HEK293 (cell line): Measurements from ENCODE around the gene FOXRED2.
"Not testable (repeated sequence)": the region's sequence is repeated elsewhere in the genome, so short reads cannot be mapped to it uniquely, and the experiment has no call there.

Source experiments
- BCL11A ChIP-seq: fragments of 450-650 bp; formaldehyde crosslinking; IDR thresholded peaks from 2 replicates; pipeline ENCODE4 v1.5.1; 2016; ENCODE audit warnings: low read depth, missing biosample characterization, missing genetic modification characterization
- GLI4 ChIP-seq: fragments of 450-650 bp; formaldehyde crosslinking; IDR thresholded peaks from 2 replicates; pipeline ENCODE4 v1.5.1; 2016; ENCODE audit warnings: missing biosample characterization, missing genetic modification characterization
- TRIM28 ChIP-seq: IDR thresholded peaks from 2 replicates; pipeline ENCODE4 v1.6.1; 2011; ENCODE audit warnings: low read length, control low read depth, borderline replicate concordance
- TF ChIP-seq, protein P1 (sequence below): fragments of 450-650 bp; formaldehyde crosslinking; IDR thresholded peaks from 2 replicates; pipeline ENCODE4 v1.5.1; 2016; ENCODE audit warnings: missing biosample characterization, missing genetic modification characterization
- TF ChIP-seq, protein P2 (sequence below): fragments of 450-650 bp; formaldehyde crosslinking; IDR thresholded peaks from 2 replicates; pipeline ENCODE4 v1.5.1; 2016; ENCODE audit warnings: missing biosample characterization, missing genetic modification characterization
- TF ChIP-seq, protein P3 (sequence below): fragments of 450-650 bp; formaldehyde crosslinking; IDR thresholded peaks from 2 replicates; pipeline ENCODE4 v1.5.1; 2016; ENCODE audit warnings: missing biosample characterization, missing genetic modification characterization
- TF ChIP-seq, protein P4 (sequence below): fragments of 450-650 bp; formaldehyde crosslinking; IDR thresholded peaks from 2 replicates; pipeline ENCODE4 v1.5.1; 2017; ENCODE audit warnings: missing biosample characterization, missing genetic modification characterization

DNA sequence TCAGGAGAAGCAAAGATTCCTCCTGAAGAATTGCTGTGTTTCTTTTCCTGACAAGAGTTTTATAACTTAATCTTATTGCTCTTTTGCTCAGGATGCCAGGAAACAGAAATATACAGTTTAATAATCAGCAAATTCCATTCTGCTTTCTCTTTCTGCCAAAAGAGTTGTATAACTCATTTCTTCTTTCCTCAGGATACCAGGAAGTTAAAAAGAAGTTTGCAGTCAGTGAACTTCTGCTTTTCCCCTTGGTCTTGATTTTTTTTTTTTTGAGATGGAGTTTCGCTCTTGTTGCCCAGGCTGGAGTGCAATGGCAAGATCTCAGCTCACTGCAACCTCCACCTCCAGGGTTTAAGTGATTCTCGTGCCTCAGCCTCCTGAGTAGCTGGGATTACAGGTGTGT, 13.1 kb upstream of the FOXRED2 start:
- TF ChIP-seq, protein P1, sequence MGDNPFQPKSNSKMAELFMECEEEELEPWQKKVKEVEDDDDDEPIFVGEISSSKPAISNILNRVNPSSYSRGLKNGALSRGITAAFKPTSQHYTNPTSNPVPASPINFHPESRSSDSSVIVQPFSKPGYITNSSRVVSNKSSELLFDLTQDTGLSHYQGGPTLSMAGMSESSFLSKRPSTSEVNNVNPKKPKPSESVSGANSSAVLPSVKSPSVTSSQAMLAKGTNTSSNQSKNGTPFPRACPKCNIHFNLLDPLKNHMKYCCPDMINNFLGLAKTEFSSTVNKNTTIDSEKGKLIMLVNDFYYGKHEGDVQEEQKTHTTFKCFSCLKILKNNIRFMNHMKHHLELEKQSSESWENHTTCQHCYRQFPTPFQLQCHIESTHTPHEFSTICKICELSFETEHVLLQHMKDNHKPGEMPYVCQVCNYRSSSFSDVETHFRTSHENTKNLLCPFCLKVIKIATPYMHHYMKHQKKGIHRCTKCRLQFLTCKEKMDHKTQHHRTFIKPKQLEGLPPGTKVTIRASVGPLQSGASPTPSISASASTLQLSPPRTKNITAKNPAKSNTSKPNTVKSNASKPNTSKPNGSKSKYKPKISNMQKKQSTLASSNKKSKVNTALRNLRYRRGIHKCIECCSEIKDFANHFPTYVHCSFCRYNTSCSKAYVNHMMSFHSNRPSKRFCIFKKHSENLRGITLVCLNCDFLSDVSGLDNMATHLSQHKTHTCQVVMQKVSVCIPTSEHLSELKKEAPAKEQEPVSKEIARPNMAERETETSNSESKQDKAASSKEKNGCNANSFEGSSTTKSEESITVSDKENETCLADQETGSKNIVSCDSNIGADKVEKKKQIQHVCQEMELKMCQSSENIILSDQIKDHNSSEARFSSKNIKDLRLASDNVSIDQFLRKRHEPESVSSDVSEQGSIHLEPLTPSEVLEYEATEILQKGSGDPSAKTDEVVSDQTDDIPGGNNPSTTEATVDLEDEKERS (tag by site-specific recombination), result not testable (repeated sequence)
- TF ChIP-seq, protein P2, sequence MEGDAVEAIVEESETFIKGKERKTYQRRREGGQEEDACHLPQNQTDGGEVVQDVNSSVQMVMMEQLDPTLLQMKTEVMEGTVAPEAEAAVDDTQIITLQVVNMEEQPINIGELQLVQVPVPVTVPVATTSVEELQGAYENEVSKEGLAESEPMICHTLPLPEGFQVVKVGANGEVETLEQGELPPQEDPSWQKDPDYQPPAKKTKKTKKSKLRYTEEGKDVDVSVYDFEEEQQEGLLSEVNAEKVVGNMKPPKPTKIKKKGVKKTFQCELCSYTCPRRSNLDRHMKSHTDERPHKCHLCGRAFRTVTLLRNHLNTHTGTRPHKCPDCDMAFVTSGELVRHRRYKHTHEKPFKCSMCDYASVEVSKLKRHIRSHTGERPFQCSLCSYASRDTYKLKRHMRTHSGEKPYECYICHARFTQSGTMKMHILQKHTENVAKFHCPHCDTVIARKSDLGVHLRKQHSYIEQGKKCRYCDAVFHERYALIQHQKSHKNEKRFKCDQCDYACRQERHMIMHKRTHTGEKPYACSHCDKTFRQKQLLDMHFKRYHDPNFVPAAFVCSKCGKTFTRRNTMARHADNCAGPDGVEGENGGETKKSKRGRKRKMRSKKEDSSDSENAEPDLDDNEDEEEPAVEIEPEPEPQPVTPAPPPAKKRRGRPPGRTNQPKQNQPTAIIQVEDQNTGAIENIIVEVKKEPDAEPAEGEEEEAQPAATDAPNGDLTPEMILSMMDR (tag by site-specific recombination), result not testable (repeated sequence)
- TF ChIP-seq GLI4; TRIM28; BCL11A (tag by site-specific recombination): not testable (repeated sequence)
- TF ChIP-seq, protein P3, sequence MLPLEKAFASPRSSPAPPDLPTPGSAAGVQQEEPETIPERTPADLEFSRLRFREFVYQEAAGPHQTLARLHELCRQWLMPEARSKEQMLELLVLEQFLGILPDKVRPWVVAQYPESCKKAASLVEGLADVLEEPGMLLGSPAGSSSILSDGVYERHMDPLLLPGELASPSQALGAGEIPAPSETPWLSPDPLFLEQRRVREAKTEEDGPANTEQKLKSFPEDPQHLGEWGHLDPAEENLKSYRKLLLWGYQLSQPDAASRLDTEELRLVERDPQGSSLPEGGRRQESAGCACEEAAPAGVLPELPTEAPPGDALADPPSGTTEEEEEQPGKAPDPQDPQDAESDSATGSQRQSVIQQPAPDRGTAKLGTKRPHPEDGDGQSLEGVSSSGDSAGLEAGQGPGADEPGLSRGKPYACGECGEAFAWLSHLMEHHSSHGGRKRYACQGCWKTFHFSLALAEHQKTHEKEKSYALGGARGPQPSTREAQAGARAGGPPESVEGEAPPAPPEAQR (tag by site-specific recombination), result not testable (repeated sequence)
- TF ChIP-seq, protein P4, sequence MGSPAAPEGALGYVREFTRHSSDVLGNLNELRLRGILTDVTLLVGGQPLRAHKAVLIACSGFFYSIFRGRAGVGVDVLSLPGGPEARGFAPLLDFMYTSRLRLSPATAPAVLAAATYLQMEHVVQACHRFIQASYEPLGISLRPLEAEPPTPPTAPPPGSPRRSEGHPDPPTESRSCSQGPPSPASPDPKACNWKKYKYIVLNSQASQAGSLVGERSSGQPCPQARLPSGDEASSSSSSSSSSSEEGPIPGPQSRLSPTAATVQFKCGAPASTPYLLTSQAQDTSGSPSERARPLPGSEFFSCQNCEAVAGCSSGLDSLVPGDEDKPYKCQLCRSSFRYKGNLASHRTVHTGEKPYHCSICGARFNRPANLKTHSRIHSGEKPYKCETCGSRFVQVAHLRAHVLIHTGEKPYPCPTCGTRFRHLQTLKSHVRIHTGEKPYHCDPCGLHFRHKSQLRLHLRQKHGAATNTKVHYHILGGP, result not testable (repeated sequence)
